ENCODE measurements around the gene CADM1.

- TF ChIP-seq, protein P1, sequence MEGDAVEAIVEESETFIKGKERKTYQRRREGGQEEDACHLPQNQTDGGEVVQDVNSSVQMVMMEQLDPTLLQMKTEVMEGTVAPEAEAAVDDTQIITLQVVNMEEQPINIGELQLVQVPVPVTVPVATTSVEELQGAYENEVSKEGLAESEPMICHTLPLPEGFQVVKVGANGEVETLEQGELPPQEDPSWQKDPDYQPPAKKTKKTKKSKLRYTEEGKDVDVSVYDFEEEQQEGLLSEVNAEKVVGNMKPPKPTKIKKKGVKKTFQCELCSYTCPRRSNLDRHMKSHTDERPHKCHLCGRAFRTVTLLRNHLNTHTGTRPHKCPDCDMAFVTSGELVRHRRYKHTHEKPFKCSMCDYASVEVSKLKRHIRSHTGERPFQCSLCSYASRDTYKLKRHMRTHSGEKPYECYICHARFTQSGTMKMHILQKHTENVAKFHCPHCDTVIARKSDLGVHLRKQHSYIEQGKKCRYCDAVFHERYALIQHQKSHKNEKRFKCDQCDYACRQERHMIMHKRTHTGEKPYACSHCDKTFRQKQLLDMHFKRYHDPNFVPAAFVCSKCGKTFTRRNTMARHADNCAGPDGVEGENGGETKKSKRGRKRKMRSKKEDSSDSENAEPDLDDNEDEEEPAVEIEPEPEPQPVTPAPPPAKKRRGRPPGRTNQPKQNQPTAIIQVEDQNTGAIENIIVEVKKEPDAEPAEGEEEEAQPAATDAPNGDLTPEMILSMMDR (IDR thresholded peaks at IDR 0.05): no peak
- TF ChIP-seq EP300 (IDR thresholded peaks at IDR 0.05) (no peak), POLR2AphosphoS5 (IDR thresholded peaks at IDR 0.05) (no peak)
Observed at GRCh38 chr11:115263799-115264656, 240.2 kb downstream of the CADM1 start.
